ENCODE measurements around the gene PREPL. TPM values are rescaled to one million over a fixed set of nuclear protein-coding genes. Genes with fewer than 3 reads are reported as not detected.
A peak's percentile ranks its signal among the peaks of the same experiment; 100 is the strongest.
"Not testable (repeated sequence)": the region's sequence is repeated elsewhere in the genome, so short reads cannot be mapped to it uniquely, and the experiment has no call there.

PREPL gene
- total RNA-seq, 2 donors from 2014 or later, result 22.0 to 30.1 TPM

GRCh38 chr2:44303766-44304165 is 57.5 kb downstream of the PREPL start:
- H3K9me3 Mint-ChIP-seq; H3K4me3 Mint-ChIP-seq; DNase-seq; H3K27ac Mint-ChIP-seq; H3K4me1 Mint-ChIP-seq (ENCODE audit: low read depth); H3K36me3 Mint-ChIP-seq (ENCODE audit: insufficient read depth in 2 of 2); ATAC-seq (replicated peaks in 1 of 2): not testable (repeated sequence)
- peaks cover 11% of the 10 kb centered on the region for H3K27me3 Mint-ChIP-seq (ENCODE audit: low read depth)

GRCh38 chr2:44301111-44301510 is 60.2 kb downstream of the PREPL start:
- Mint-ChIP-seq H3K27ac (no peak overlapping the region), H3K27me3 (ENCODE audit: low read depth) (peaks cover 11% of the 10 kb centered on the region), H3K4me1 (ENCODE audit: low read depth) (peaks cover 9% of the 10 kb centered on the region), H3K4me3 (no peak overlapping the region), H3K36me3 (ENCODE audit: insufficient read depth in 2 of 2) (peaks cover 0 to 2% of the 10 kb centered on the region in 2 donors), H3K9me3 (no peaks in the 10 kb centered on the region)
- ATAC-seq (replicated peaks in 1 of 2) (no peak), DNase-seq (no peak)

- Mint-ChIP-seq H3K4me3 (no peak overlapping the region), H3K9me3 (no peaks in the 10 kb centered on the region), H3K36me3 (ENCODE audit: insufficient read depth in 2 of 2) (peaks cover 0 to 2% of the 10 kb centered on the region in 2 donors), H3K4me1 (ENCODE audit: low read depth) (peaks cover 13% of the 10 kb centered on the region), H3K27me3 (ENCODE audit: low read depth) (peaks cover 11% of the 10 kb centered on the region), H3K27ac (no peak overlapping the region)
- ATAC-seq (replicated peaks in 1 of 2) (no peak), DNase-seq (no peak)
Observed at GRCh38 chr2:44299635-44300034, 61.7 kb downstream of the PREPL start.

DNA sequence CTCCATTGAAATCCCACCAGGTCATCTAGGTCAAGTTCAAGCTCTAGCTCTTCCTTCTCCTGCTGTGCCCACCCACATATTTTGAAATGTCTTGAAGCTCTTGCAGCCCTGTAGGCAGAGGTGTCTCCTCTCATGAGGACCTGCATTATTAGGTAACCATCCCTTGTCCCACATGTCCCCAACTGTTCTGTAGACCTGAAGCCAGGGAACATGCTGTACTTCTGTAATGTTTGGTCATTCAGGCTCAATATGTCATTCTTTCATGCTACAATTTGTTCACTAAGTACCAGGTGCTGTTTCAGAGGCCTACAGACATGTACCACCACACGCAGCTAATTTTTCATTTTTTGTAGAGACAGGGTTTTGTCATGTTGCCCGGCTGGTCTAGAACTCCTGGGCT is 63.9 kb downstream of the PREPL start:
- H3K4me3 Mint-ChIP-seq, result no peak overlapping the region
- peaks cover 13% of the 10 kb centered on the region for H3K4me1 Mint-ChIP-seq (ENCODE audit: low read depth)
- no peak overlapping the region for H3K27ac Mint-ChIP-seq
- H3K36me3 Mint-ChIP-seq (ENCODE audit: insufficient read depth in 2 of 2), result no peaks in the 10 kb centered on the region
- no peaks in the 10 kb centered on the region for H3K9me3 Mint-ChIP-seq
- ATAC-seq (replicated peaks in 1 of 2) (no peak), DNase-seq (no peak)
- peaks cover 11% of the 10 kb centered on the region for H3K27me3 Mint-ChIP-seq (ENCODE audit: low read depth)

- no peak overlapping the region for H3K4me3 Mint-ChIP-seq
- H3K27me3 Mint-ChIP-seq (ENCODE audit: low read depth), result peaks cover 11% of the 10 kb centered on the region
- DNase-seq (no peak), ATAC-seq (replicated peaks in 1 of 2) (peak in 1 of 2 donors; percentile 13)
- peaks cover 13% of the 10 kb centered on the region for H3K4me1 Mint-ChIP-seq (ENCODE audit: low read depth)
- no peaks in the 10 kb centered on the region for H3K36me3 Mint-ChIP-seq (ENCODE audit: insufficient read depth in 2 of 2)
- H3K27ac Mint-ChIP-seq, result no peak overlapping the region
- no peaks in the 10 kb centered on the region for H3K9me3 Mint-ChIP-seq
Observed at GRCh38 chr2:44296653-44297052, 64.6 kb downstream of the PREPL start.

DNA sequence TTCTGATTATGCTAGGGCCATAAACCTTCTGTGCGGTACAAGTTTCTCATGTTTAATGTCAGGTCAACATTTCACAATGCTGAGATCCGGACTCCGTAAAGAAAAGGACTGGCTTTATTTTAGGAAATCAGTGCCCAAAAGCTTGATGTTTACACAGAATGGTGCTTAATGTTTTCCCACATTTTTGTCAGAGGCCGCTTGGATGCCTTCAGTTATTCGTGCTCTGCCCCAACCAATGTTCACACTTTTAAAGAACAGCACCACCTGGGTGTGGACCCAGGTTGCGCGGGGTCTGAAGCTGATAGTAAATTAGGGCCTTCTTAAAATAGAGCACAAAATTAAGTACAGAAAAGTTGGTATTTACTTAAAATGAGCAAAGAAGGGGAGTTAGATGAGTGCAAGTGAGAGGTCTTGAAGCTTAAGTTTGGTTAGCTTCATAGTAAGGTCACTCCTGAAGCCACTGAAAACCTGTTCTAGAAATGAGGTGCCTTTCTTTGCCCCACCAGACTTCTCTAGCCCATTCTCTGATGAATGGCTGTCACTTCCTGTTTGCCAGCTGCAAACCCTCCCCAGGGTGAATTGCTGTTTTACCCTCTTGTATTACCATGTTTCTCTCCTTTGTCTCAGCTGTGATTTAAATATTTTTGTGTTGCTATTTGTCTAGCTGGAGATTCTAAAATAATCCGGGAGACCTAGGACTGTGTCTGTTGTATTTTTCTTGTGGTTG is 65.5 kb downstream of the PREPL start:
- peaks cover 13% of the 10 kb centered on the region for H3K4me1 Mint-ChIP-seq (ENCODE audit: low read depth)
- peaks cover 11% of the 10 kb centered on the region for H3K27me3 Mint-ChIP-seq (ENCODE audit: low read depth)
- H3K27ac Mint-ChIP-seq, result no peak overlapping the region
- H3K36me3 Mint-ChIP-seq (ENCODE audit: insufficient read depth in 2 of 2), result no peaks in the 10 kb centered on the region
- ATAC-seq (replicated peaks in 1 of 2) (no peak), DNase-seq (peak in 1 of 2 donors; percentile 1)
- H3K4me3 Mint-ChIP-seq, result no peak overlapping the region
- H3K9me3 Mint-ChIP-seq, result no peaks in the 10 kb centered on the region

- no peaks in the 10 kb centered on the region for H3K36me3 Mint-ChIP-seq (ENCODE audit: insufficient read depth in 2 of 2)
- peaks cover 13% of the 10 kb centered on the region for H3K4me1 Mint-ChIP-seq (ENCODE audit: low read depth)
- ATAC-seq (replicated peaks in 1 of 2) (no peak), DNase-seq (no peak)
- no peak overlapping the region for H3K27ac Mint-ChIP-seq
- H3K9me3 Mint-ChIP-seq, result no peaks in the 10 kb centered on the region
- peaks cover 11% of the 10 kb centered on the region for H3K27me3 Mint-ChIP-seq (ENCODE audit: low read depth)
- H3K4me3 Mint-ChIP-seq, result no peak overlapping the region
Observed at GRCh38 chr2:44295113-44295512, 66.2 kb downstream of the PREPL start.

DNA sequence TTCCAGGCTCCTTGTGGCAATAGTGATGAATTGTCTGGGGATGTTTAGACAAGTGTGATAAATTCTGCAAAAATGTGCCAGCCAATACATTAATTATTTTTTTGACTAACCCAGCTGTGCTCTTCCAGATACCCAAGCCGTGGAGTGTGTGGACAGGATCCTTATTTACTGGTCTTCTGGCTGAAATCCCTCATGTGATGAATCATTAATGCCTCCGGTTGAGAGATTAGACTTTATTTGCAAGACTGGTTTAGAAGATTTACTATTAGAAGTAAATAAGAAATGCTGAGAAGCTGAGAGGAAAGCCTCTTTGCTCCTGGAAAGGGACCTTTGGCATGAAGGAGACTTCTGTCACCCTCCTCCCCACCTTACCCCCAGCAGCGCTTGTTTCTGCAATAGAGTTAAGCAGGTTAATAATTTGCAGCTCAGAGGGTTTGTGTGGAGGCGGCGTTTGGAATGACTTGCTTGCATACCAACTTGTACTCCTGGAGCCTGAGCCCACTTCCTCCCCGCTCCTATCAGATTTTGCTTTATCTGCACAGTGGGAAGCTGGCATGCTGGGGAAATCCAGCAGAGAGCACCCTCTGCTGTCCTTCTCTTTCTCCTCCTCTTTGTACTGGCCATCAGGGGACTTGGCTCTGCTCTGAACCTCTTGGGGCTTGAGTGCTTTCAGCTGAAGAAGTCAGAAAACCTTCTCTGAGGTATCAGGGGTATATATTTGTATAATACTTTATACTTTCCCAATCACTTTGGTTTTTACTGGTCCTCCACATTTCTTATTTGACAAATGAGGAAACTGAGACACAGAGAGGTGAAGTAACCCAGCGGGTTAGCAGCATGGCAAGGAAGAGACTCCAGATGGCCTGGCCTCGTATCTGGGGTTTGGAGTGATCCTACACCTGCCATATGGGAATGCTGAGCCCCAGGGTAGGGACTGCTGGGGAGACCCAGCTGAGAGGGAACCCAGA is 69.7 kb downstream of the PREPL start:
- Mint-ChIP-seq H3K4me3 (no peak overlapping the region), H3K36me3 (ENCODE audit: insufficient read depth in 2 of 2) (no peaks in the 10 kb centered on the region), H3K27ac (no peak overlapping the region), H3K4me1 (ENCODE audit: low read depth) (peaks cover 9% of the 10 kb centered on the region), H3K27me3 (ENCODE audit: low read depth) (no peaks in the 10 kb centered on the region), H3K9me3 (no peaks in the 10 kb centered on the region)
- DNase-seq (no peak), ATAC-seq (replicated peaks in 1 of 2) (no peak)

GRCh38 chr2:44290261-44290660 is 71.0 kb downstream of the PREPL start:
- Mint-ChIP-seq H3K4me1 (ENCODE audit: low read depth) (no peaks in the 10 kb centered on the region), H3K27me3 (ENCODE audit: low read depth) (no peaks in the 10 kb centered on the region), H3K36me3 (ENCODE audit: insufficient read depth in 2 of 2) (no peaks in the 10 kb centered on the region), H3K27ac (no peak overlapping the region), H3K9me3 (no peaks in the 10 kb centered on the region), H3K4me3 (no peak overlapping the region)
- ATAC-seq (replicated peaks in 1 of 2), result no peak
- no peak for DNase-seq

DNA sequence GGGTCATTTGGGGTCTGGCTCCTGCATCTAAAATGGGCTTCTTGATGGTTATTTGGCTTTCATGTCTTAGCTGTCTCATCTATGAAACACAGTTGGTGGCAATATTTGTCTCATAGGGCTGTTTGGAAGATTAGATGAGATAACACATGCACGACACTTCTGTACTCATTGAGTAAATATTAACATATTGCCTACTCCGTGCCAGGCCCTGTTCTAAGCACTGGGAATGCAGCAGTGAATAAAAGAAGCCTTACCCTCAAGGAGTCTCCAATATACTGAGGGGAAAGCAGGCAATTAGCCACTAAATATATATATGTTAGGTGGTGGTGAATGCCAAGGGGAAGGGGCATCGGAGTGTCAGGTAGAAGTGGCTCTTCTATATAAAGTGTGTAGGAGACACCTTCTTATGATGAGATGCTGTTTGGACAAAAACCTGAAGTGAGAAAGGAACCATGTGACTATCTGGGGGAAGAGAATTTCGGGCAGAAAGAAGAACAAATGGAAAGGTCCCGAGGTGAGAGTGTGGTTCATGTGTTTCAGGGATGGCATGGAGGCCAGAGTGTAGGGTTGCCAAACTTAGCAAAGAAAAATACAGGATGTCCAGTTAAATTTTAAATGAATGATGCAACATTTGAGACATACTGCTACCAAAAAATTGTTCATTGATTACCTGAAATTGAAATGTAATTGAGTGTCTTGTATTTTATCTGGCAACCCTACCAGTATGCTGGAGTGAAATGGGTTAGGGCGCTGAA is 74.2 kb downstream of the PREPL start:
- no peaks in the 10 kb centered on the region for H3K4me1 Mint-ChIP-seq (ENCODE audit: low read depth)
- DNase-seq, result no peak
- H3K27ac Mint-ChIP-seq, result no peak overlapping the region
- H3K27me3 Mint-ChIP-seq (ENCODE audit: low read depth), result no peaks in the 10 kb centered on the region
- no peaks in the 10 kb centered on the region for H3K9me3 Mint-ChIP-seq
- no peaks in the 10 kb centered on the region for H3K36me3 Mint-ChIP-seq (ENCODE audit: insufficient read depth in 2 of 2)
- no peak overlapping the region for H3K4me3 Mint-ChIP-seq
- no peak for ATAC-seq (replicated peaks in 1 of 2)

DNA sequence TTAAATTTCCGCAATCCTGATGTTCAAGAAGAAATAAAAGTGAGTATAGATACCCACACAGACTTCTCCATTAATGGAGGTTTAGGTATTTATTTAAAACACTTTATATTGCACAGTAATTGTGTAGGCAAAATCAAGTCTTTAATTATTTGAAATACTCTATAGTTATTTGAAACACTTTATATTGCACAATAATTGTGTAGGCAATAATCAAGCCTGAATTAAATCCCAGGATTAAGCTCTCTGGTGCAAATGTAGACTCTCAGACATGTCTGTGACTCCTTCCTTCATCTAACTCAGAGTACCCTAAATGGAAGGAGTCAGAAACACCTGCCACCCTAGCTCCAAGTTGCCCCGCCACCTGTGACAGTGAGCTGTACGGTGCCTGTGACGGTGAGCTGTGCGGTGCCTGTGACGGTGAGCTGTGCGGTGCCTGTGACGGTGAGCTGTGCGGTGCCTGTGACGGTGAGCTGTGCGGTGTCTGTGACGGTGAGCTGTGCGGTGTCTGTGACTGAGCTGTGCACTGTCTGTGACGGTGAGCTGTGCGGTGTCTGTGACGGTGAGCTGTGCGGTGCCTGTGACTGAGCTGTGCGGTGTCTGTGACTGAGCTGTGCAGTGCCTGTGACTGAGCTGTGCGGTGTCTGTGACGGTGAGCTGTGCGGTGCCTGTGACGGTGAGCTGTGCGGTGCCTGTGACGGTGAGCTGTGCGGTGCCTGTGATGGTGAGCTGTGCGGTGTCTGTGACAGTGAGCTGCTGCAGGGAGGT is 75.0 kb downstream of the PREPL start:
- no peak overlapping the region for H3K4me3 Mint-ChIP-seq
- H3K9me3 Mint-ChIP-seq, result no peaks in the 10 kb centered on the region
- ATAC-seq (replicated peaks in 1 of 2), result no peak
- DNase-seq, result no peak
- no peak overlapping the region for H3K27ac Mint-ChIP-seq
- no peaks in the 10 kb centered on the region for H3K36me3 Mint-ChIP-seq (ENCODE audit: insufficient read depth in 2 of 2)
- H3K27me3 Mint-ChIP-seq (ENCODE audit: low read depth), result no peaks in the 10 kb centered on the region
- H3K4me1 Mint-ChIP-seq (ENCODE audit: low read depth), result no peaks in the 10 kb centered on the region

DNA sequence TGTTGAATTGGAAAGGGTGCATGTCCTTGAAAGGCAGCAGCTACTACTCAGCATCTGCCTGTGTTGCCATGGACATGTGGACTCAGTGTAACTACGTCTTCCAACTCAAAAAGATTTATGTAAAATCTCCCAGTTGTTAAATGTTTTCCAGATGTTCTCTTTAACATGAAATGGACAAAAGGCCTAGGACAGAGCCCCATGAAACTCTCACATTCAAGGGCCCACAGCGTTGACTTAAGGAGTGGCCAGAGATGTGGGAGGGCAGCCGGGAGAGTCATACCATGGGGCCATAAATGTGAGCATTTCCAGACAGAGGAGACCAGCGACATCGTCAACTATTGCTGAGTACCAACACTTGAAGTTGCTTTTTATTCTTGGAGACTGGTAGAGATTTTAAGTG is 76.1 kb downstream of the PREPL start:
- Mint-ChIP-seq H3K4me1 (ENCODE audit: low read depth) (no peaks in the 10 kb centered on the region), H3K27ac (no peak overlapping the region), H3K36me3 (ENCODE audit: insufficient read depth in 2 of 2) (no peaks in the 10 kb centered on the region), H3K9me3 (no peaks in the 10 kb centered on the region), H3K27me3 (ENCODE audit: low read depth) (no peaks in the 10 kb centered on the region), H3K4me3 (no peak overlapping the region)
- ATAC-seq (replicated peaks in 1 of 2) (no peak), DNase-seq (no peak)
